Rectal smooth muscle tissue (tissue), 1 donor: Measurements from ENCODE around the gene PROK2.
A peak's percentile ranks its signal among the peaks of the same experiment; 100 is the strongest.

Experiments
- H3K27ac ChIP-seq: one replicate; pipeline ENCODE4 v1.7.0; 2013; ENCODE audit warnings: low read depth, low read length, inconsistent platforms
- H3K27me3 ChIP-seq: one replicate; pipeline ENCODE4 v1.7.0; 2013; ENCODE audit warnings: low read length; ENCODE audit not compliant: control insufficient read depth, insufficient read depth
- H3K36me3 ChIP-seq: one replicate; pipeline ENCODE4 v1.7.0; 2013; ENCODE audit warnings: low read length; ENCODE audit not compliant: control insufficient read depth, insufficient read depth
- H3K4me1 ChIP-seq: one replicate; pipeline ENCODE4 v1.7.0; 2013; ENCODE audit warnings: low read length; ENCODE audit not compliant: control insufficient read depth, insufficient read depth
- H3K4me3 ChIP-seq: one replicate; pipeline ENCODE4 v1.7.0; 2013; ENCODE audit warnings: low read length
- H3K9ac ChIP-seq: one replicate; pipeline ENCODE4 v1.7.0; 2013; ENCODE audit warnings: low read length

PROK2 gene

DNA sequence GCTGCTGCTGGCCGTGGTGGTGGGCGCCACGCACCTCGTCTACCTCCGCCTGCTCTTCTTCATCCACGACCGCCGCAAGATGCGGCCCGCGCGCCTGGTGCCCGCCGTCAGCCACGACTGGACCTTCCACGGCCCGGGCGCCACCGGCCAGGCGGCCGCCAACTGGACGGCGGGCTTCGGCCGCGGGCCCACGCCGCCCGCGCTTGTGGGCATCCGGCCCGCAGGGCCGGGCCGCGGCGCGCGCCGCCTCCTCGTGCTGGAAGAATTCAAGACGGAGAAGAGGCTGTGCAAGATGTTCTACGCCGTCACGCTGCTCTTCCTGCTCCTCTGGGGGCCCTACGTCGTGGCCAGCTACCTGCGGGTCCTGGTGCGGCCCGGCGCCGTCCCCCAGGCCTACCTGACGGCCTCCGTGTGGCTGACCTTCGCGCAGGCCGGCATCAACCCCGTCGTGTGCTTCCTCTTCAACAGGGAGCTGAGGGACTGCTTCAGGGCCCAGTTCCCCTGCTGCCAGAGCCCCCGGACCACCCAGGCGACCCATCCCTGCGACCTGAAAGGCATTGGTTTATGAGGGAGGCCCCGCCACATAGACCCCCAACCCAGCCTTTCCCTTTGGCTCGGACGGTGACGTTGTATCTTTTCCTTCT is 30.2 kb downstream of the PROK2 start:
- Histone ChIP-seq H3K27ac (no peak overlapping the region), H3K4me1 (no peaks in the 10 kb centered on the region), H3K36me3 (no peaks in the 10 kb centered on the region), H3K9ac (no peak overlapping the region), H3K27me3 (peaks cover 2% of the 10 kb centered on the region), H3K4me3 (peak overlapping the region; percentile 76)

DNA sequence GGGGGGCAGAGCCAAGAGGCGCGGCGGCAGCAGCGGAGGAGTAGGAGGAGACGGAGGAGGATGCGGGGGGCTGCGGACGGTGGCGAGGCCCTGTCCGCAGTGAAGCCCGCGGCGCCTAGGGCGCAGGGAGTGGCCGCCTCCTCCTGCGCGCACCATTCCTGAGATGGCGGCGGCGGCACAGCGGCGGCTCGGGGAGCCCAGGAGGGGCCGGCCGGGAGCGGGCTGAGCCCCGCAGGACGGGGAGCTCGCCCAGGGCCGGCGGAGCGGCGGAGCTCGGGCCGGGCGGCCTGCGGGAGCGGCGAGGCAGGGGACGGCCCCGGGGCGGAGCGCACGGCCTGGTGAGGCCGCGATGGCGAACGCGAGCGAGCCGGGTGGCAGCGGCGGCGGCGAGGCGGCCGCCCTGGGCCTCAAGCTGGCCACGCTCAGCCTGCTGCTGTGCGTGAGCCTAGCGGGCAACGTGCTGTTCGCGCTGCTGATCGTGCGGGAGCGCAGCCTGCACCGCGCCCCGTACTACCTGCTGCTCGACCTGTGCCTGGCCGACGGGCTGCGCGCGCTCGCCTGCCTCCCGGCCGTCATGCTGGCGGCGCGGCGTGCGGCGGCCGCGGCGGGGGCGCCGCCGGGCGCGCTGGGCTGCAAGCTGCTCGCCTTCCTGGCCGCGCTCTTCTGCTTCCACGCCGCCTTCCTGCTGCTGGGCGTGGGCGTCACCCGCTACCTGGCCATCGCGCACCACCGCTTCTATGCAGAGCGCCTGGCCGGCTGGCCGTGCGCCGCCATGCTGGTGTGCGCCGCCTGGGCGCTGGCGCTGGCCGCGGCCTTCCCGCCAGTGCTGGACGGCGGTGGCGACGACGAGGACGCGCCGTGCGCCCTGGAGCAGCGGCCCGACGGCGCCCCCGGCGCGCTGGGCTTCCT is 31.0 kb downstream of the PROK2 start, which contains the start of gene GPR27:
GPR27 (plus strand) TSS at position 155 of the 909 bp plus-strand sequence; CDS start at position 350, 195 bp downstream.
- H3K27ac ChIP-seq = no peak within 1 kb of the TSS
- no peaks in the 10 kb centered on the region for H3K36me3 ChIP-seq
- peaks cover 2% of the 10 kb centered on the region for H3K27me3 ChIP-seq
- peak within 1 kb of the TSS; percentile 76 for H3K4me3 ChIP-seq
- no peaks in the 10 kb centered on the region for H3K4me1 ChIP-seq
- H3K9ac ChIP-seq = no peak within 1 kb of the TSS

DNA sequence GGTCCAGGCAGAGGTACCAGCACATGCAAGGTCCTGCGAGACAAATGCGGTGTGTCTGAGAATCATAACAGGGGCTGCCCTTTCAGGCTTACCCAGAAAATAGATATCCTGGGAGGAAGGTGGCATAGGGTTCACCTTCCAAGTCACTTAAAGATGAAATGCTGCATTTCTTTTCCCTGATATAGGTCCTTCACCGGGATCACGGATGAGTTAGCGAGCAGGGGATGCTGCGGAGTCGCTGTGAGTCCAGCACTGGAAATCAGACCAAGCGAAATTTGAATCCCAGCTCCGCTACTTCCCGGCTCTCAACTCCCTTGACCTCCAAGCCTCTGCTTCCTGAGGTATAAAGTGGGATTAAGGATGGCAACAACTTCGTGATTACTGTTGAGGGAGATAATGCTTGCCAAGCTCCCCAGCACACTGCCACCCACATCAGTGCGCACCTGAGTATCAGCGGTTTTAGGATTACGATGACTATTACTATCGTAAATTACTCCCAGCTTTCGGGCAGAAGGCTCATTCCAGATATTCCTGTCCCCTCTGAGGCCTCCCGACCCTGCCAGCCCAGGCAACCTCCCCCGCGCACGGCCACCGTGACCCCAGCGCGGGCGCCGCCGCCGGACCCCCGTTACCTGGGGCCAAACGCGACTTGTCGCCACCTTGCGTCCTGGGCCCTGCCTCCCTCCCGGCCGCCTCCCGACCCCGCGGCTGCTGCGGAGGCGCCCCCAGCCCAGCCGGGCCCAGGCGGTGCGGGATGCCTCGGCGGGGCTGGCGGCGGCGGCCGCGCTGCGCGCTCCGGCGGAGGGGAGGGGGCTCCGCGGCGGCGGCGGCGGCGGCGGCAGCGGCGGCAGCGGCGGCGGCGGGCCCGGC is 31.9 kb downstream of the PROK2 start:
- Histone ChIP-seq H3K36me3 (no peaks in the 10 kb centered on the region), H3K27me3 (peaks cover 2% of the 10 kb centered on the region), H3K4me1 (no peaks in the 10 kb centered on the region), H3K9ac (no peak overlapping the region), H3K27ac (no peak overlapping the region), H3K4me3 (peak overlapping the region; percentile 60)

DNA sequence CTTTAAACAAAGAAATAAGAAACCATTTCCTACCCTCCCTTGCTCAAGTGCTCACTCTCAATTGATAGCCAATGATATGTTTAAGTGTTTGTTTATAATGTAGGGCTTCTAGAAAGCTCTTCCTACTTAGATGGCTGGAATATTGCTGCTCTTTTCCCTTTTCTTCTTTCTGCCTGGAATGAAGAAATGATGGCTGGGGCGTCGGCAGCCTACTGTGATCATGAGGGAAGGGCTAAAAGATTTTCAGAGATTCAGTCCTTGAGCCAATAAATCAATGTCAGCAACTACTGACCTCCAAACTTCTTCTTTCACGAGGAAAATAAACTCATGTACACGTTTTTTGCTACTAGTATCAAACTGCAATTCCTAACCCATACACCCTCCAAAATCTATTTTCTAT is 33.3 kb downstream of the PROK2 start:
- Histone ChIP-seq H3K4me3 (no peak overlapping the region), H3K27ac (no peak overlapping the region), H3K36me3 (no peaks in the 10 kb centered on the region), H3K4me1 (no peaks in the 10 kb centered on the region), H3K27me3 (peaks cover 2% of the 10 kb centered on the region), H3K9ac (no peak overlapping the region)

DNA sequence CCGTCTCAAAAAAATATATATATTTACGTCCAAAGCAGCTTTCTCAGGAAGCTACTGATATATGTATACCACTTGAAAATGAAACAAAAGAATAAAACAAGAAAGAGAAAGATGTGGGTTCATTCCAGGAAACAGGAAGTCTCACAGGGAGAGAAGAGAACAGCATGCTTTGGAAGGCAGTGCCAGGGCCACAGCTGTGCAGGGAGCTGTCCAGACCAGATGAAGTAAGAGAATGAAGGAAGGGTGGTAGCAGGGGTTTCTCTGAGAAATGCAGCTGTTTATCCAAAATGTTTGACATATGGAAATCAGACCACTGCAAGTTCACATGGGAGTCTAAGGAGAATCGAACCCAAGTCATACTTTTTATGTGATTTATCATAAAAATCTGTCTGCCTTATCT is 40.2 kb downstream of the PROK2 start:
- H3K27ac ChIP-seq = no peak overlapping the region

DNA sequence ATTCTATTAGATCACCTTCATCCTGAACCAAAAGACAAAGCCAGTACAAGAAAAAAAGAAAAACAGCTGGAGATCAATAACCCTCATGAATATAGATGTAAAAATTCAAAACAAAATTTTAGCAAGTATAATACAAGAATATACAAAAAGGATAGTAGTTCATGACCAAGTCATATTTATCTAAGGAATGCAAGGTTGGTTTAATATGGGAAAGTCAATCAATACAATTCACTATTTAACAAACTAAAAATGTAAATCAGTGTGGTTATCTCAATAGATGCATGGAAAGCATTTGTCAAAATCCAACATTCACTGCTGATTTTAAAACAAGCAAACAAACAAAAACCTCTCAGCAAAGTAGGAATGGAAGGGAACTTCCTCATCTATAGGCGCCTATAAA is 42.3 kb downstream of the PROK2 start:
- no peaks in the 10 kb centered on the region for H3K4me1 ChIP-seq
- H3K27ac ChIP-seq = no peak overlapping the region
- no peaks in the 10 kb centered on the region for H3K27me3 ChIP-seq
- H3K4me3 ChIP-seq = no peak overlapping the region
- H3K36me3 ChIP-seq = no peaks in the 10 kb centered on the region
- H3K9ac ChIP-seq = no peak overlapping the region

More for the DNA sequence above, 40.2 kb downstream of the PROK2 start:
- Histone ChIP-seq H3K27me3 (no peaks in the 10 kb centered on the region), H3K36me3 (no peaks in the 10 kb centered on the region), H3K4me1 (no peaks in the 10 kb centered on the region), H3K9ac (no peak overlapping the region), H3K4me3 (no peak overlapping the region)

DNA sequence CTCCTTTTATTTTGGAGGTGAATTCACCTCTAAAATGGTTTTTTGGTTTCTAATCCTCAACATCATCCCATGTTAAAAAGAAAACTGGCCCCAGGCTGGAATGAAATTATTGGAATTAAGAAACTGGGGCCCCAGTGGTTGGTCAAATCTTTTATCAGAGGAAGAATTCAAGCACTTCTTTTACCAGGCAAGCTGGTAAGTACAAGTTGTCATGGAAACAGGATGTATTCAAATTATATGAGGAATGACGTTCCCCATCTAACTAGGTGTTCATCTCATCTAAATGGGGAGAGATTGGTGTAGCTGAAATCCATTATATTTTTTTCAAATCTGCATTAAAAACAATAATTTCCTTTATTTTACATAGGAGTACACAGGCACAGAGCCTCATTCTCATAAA is 50.1 kb downstream of the PROK2 start:
- no peaks in the 10 kb centered on the region for H3K4me1 ChIP-seq
- no peak overlapping the region for H3K27ac ChIP-seq
- H3K27me3 ChIP-seq = no peaks in the 10 kb centered on the region
- H3K4me3 ChIP-seq = no peak overlapping the region
- no peak overlapping the region for H3K9ac ChIP-seq
- H3K36me3 ChIP-seq = no peaks in the 10 kb centered on the region

DNA sequence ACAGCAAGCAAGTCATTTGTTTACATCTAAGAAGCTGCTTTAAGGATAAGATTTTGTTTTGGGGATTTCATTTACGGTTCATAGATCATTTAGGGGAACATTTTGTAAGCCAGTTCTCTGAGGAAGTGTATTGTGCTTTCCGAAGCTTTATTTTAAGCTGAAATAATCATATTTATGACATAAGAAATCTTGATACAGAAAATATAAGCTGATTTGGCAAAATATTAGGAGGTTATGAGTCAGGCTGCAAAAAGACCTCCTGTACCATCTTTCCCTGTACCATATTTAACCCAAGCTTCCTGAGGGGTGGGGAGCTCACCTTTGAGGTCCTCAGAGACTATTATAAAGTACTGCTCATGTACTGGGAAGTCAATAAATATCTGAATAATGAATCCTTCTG is 51.6 kb downstream of the PROK2 start:
- Histone ChIP-seq H3K27me3 (no peaks in the 10 kb centered on the region), H3K4me1 (no peaks in the 10 kb centered on the region), H3K9ac (no peak overlapping the region), H3K27ac (no peak overlapping the region), H3K4me3 (no peak overlapping the region), H3K36me3 (no peaks in the 10 kb centered on the region)

DNA sequence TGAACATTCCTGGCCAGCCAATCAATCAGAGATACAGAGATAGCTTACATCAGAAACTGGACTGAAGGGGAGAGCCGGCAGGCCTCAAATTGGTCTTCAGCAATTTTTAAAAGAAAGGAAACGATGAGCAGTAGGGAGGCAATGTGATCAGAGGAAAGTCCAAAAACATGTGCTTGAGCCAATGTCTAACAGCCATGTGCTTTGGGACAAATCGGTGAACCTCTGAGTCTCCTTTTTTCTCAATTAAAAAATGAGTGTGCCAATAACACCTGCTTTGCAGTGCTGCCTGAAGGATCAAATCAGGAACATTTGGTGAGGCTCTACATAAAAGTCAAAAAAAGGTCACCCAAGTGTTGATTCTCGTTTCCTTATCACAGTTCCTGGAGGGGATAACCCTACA is 52.3 kb downstream of the PROK2 start:
- no peak overlapping the region for H3K4me3 ChIP-seq
- no peak overlapping the region for H3K27ac ChIP-seq
- H3K27me3 ChIP-seq = no peaks in the 10 kb centered on the region
- no peaks in the 10 kb centered on the region for H3K36me3 ChIP-seq
- H3K4me1 ChIP-seq = no peaks in the 10 kb centered on the region
- no peak overlapping the region for H3K9ac ChIP-seq

DNA sequence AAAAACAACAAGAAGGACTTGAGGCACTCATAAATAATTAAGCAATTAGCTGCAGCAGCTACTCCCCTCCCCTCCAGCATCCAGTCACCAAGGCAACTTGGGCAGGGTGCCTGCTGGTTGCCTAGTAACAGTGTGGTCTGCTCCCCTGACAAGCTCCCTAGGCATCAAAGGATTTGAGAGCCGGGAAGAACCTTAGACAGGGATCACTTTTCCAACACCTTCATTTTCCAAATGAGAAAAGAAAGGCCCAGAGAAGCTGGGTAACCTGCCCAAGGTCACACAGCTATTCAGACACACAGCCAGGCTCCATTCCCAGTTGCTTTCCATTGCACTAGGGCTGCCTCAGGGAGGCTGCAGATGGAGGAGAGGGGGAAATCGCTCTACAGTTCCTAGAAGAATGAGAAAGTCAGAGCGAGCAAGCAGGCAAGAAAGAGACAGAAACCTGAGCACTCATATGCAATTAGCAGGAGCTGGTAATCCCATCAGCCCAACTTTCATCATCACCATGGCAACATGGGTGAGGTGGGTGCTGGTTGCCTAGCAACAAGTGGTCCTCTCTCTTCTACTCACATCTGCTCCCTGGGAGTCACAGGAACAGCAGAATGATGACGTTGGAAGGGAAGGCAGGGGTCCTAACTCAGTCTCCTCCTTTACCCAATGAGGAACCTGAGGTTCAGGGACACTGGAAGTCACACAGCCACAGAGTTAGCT is 56.2 kb downstream of the PROK2 start:
- H3K4me3 ChIP-seq = no peak overlapping the region
- H3K27ac ChIP-seq = no peak overlapping the region
- H3K9ac ChIP-seq = no peak overlapping the region
- no peaks in the 10 kb centered on the region for H3K4me1 ChIP-seq
- H3K36me3 ChIP-seq = no peaks in the 10 kb centered on the region
- H3K27me3 ChIP-seq = no peaks in the 10 kb centered on the region

DNA sequence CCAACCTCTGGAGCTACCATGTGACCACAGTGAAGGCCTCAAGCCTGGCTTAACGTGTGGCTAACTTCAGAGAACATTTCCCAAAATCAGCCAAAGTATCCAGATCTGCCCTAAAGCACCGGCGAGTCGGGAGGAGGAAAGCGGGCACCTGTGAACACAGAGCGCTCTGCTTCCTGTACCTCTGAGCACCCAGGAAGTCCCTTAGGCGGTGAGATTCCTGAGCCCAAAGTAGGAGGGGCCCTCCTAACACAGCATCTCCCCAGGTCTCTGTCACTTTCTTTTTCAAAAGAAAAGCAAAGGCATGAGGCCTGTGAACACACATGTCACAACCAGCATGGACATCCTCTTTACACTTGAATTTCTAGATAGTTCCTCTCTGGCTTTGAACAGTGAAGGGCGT is 58.8 kb downstream of the PROK2 start:
- Histone ChIP-seq H3K27me3 (no peaks in the 10 kb centered on the region), H3K4me3 (peak overlapping the region; percentile 69), H3K4me1 (no peaks in the 10 kb centered on the region), H3K27ac (no peak overlapping the region), H3K9ac (no peak overlapping the region), H3K36me3 (no peaks in the 10 kb centered on the region)
